B cell (primary cell): Measurements from ENCODE around the gene WASF2. TPM values are rescaled to one million over a fixed set of nuclear protein-coding genes. Genes with fewer than 3 reads are reported as not detected.
A peak's percentile ranks its signal among the peaks of the same experiment; 100 is the strongest.

ENCODE experiments used
- ATAC-seq: fragments of 200-7000 bp; cut with Tn5 transposase; one replicate; pipeline ENCODE4 v1.10.0; 2021; ENCODE audit warnings: low read depth, mild to moderate bottlenecking, moderate number of reproducible peaks, moderate library complexity
- CTCF ChIA-PET: fragments of 350-600 bp; sonication (Branson Sonifier 250); formaldehyde crosslinking; loops from one replicate; lab custom pipeline; 2021; ENCODE audit warnings: antibody characterized with exemption, inconsistent platforms; lab: Charles Lee
- POLR2A ChIA-PET: fragments of 350-600 bp; sonication (Branson Sonifier 250); formaldehyde crosslinking; loops from one replicate; lab custom pipeline; 2021; ENCODE audit warnings: antibody characterized with exemption; lab: Charles Lee
- DNase-seq: peaks from one replicate; pipeline ENCODE4 v3.0.0; 2013
- H2AFZ ChIP-seq: 2 replicates; pipeline ENCODE4 v1.6.1; 2012; ENCODE audit warnings: mild to moderate bottlenecking, low read depth, low read length; ENCODE audit not compliant: insufficient read depth, poor library complexity, severe bottlenecking
- H3K27ac ChIP-seq, 2 donors: 1 replicate in 1 of 2; 2 replicates in 1 of 2; pipeline ENCODE4 v1.5.1; 2012 to 2013; ENCODE audit warnings: low read length in 2 of 2, mild to moderate bottlenecking in 2 of 2, moderate library complexity in 1 of 2
- H3K27me3 ChIP-seq, 4 experiments: fragments of 200-600 bp in 1 of 4; sonication (generic) in 1 of 4; replicated peaks in 1 of 4; 1 replicate in 2 of 4; 2 replicates in 2 of 4; pipeline versions ENCODE4 v1.6.1 to v1.7.0; 2013 to 2016; ENCODE audit warnings: low read length in 3 of 4, mild to moderate bottlenecking in 2 of 4, mixed read lengths in 1 of 4, moderate library complexity in 1 of 4; ENCODE audit not compliant: insufficient read depth in 4 of 4, control insufficient read depth in 3 of 4; ENCODE audit errors: control extremely low read depth in 1 of 4
- H3K36me3 ChIP-seq, 2 experiments: replicated peaks in 1 of 2; 1 replicate in 1 of 2; 2 replicates in 1 of 2; pipeline versions ENCODE4 v1.6.1 to v1.7.1; 2013; ENCODE audit warnings: low read length in 1 of 2; ENCODE audit not compliant: insufficient read depth in 2 of 2, control insufficient read depth in 1 of 2; ENCODE audit errors: control extremely low read depth in 1 of 2, extremely low read depth in 1 of 2
- H3K4me1 ChIP-seq, 2 donors: fragments of 200-600 bp in 1 of 2; sonication (generic) in 1 of 2; 1 replicate in 1 of 2; 2 replicates in 1 of 2; pipeline versions ENCODE4 v1.5.1 to v1.6.1; 2013 to 2017; ENCODE audit warnings: low read length in 2 of 2; ENCODE audit not compliant: control insufficient read depth in 2 of 2, insufficient read depth in 2 of 2
- H3K4me2 ChIP-seq: replicated peaks from 2 replicates; pipeline ENCODE3; 2012; ENCODE audit warnings: mild to moderate bottlenecking, low read depth, low read length; ENCODE audit not compliant: poor library complexity, severe bottlenecking
- H3K4me3 ChIP-seq, 5 experiments: fragments of 200-600 bp in 1 of 5; sonication (generic) in 1 of 5; 1 replicate in 3 of 5; 2 replicates in 2 of 5; pipeline versions ENCODE4 v1.5.1 to v1.7.0; 2011 to 2016; ENCODE audit warnings: low read length in 4 of 5, mild to moderate bottlenecking in 4 of 5, low read depth in 2 of 5, control low read depth in 1 of 5, moderate library complexity in 1 of 5; ENCODE audit not compliant: insufficient read depth in 1 of 5; ENCODE audit errors: control extremely low read depth in 1 of 5, extremely low read depth in 1 of 5
- H3K79me2 ChIP-seq: fragments of 200-600 bp; sonication (generic); one replicate; pipeline ENCODE4 v1.6.0; 2016; ENCODE audit warnings: low read length; ENCODE audit not compliant: control insufficient read depth, insufficient read depth
- H3K9ac ChIP-seq: fragments of 200-600 bp; sonication (generic); 2 replicates; pipeline ENCODE4 v1.6.1; 2017; ENCODE audit warnings: mild to moderate bottlenecking, low read length, moderate library complexity
- H3K9me3 ChIP-seq, 3 donors: one replicate each; pipeline versions ENCODE4 v1.6.1 to v1.7.1; 2013; ENCODE audit warnings: low read length in 2 of 3; ENCODE audit not compliant: control insufficient read depth in 2 of 3, insufficient read depth in 1 of 3; ENCODE audit errors: control extremely low read depth in 1 of 3
- H4K20me1 ChIP-seq: 2 replicates; pipeline ENCODE4 v1.6.0; 2012; ENCODE audit warnings: mild to moderate bottlenecking, low read length; ENCODE audit not compliant: insufficient read depth, control insufficient read depth, poor library complexity, severe bottlenecking
- H3K27ac Mint-ChIP-seq: one replicate; pipeline ENCODE4 v1.8.0; 2021; ENCODE audit warnings: mixed read lengths
- H3K27me3 Mint-ChIP-seq: one replicate; pipeline ENCODE4 v1.8.0; 2021; ENCODE audit warnings: mixed read lengths
- H3K4me1 Mint-ChIP-seq: one replicate; pipeline ENCODE4 v1.8.0; 2021; ENCODE audit warnings: mixed read lengths
- H3K4me3 Mint-ChIP-seq: one replicate; pipeline ENCODE4 v1.8.0; 2021; ENCODE audit warnings: mixed read lengths
- H3K9me3 Mint-ChIP-seq: one replicate; pipeline ENCODE4 v1.8.0; 2022; ENCODE audit warnings: mixed read lengths; ENCODE audit not compliant: insufficient read depth
- CTCF ChIP-seq: fragments of 200-600 bp; IDR thresholded peaks from one replicate; pipeline ENCODE4 v1.8.0; 2022; ENCODE audit warnings: antibody characterized with exemption, mild to moderate bottlenecking
- EZH2 ChIP-seq: IDR thresholded peaks from 2 replicates; pipeline ENCODE4 v1.6.1; 2012; ENCODE audit warnings: borderline replicate concordance, low read depth, mild to moderate bottlenecking, moderate library complexity, low read length; ENCODE audit not compliant: insufficient read depth, poor library complexity, severe bottlenecking
- WGBS: methylation state at CpG from one replicate; pipeline ENCODE4 v1.1.5; 2013; ENCODE audit warnings: missing lambda C conversion rate; ENCODE audit not compliant: insufficient coverage; 5-methylcytosine and 5-hydroxymethylcytosine counted together
- intact Hi-C: fragments of 100-400 bp; cut with micrococcal nuclease; formaldehyde crosslinking; loops from one replicate; pipeline ENCODE4 v1.10.0; 2022
- polyA plus RNA-seq: library from polyadenylated mRNA; depleted of rRNA; stranded (reverse); fragments of >200 nt; gene quantifications from 2 replicates; pipeline ENCODE4 v1.2.3, GENCODE V29; 2012
- total RNA-seq, 2 donors: library from RNA; stranded (reverse); fragments of 120-200 nt in 1 of 2; gene quantifications; 1 replicate in 1 of 2; 2 replicates in 1 of 2; pipeline versions ENCODE4 v1.2.3 to v1.2.4, GENCODE V29; 2013 to 2022

The WASF2 gene
- total and polyA plus RNA-seq, 2 donors (not counting 1 experiment from before 2014, with no cell fraction given), result 67.4 to 169 TPM

- no peaks in the 10 kb centered on the region for H3K27me3 ChIP-seq
- Mint-ChIP-seq H3K27ac (peak overlapping the region; percentile 82), H3K4me3 (peak overlapping the region; percentile 93), H3K4me1 (peaks cover 56% of the 10 kb centered on the region), H3K9me3 (no peaks in the 10 kb centered on the region), H3K27me3 (no peaks in the 10 kb centered on the region)
- under 1% methylated on average over 30 of the region's 30 CpGs for WGBS
- H2AFZ ChIP-seq, result peak overlapping the region; percentile 75
- ATAC-seq, result peak; percentile 44
- no peaks in the 10 kb centered on the region for H3K79me2 ChIP-seq
- H3K9ac ChIP-seq, result peak overlapping the region; percentile 68
- no peaks in the 10 kb centered on the region for H4K20me1 ChIP-seq
- peak; percentile 69 for DNase-seq
- ChIA-PET POLR2A (interaction anchor here (0.6 to 4.7 kb wide), 6 partner anchors 9 to 823 kb away, joined by 4 to 14 read pairs (median 7); partner anchors contain the start of gene SYTL1), CTCF (interaction anchor here (0.9 to 8.5 kb wide), 20 partner anchors 9 to 304 kb away, joined by 3 to 74 read pairs (median 4); partner anchors contain the start of genes CD164L2, GPR3 and SYTL1)
- no peaks in the 10 kb centered on the region for H3K9me3 ChIP-seq
- H3K36me3 ChIP-seq, result no peaks in the 10 kb centered on the region
- peaks cover 33 to 49% of the 10 kb centered on the region in 2 donors for H3K4me1 ChIP-seq
- H3K27ac ChIP-seq, result no peak overlapping the region
- intact Hi-C loops, result loop anchor here (5.0 kb wide), 1 partner anchor 44 kb away; the partner anchor contains the start of gene TMEM222
- no peak for TF ChIP-seq CTCF
- no peak for TF ChIP-seq EZH2
- H3K4me3 ChIP-seq, result peak overlapping the region in 4 of 5 experiments; percentile 59 to 74 (median 64)
- peak overlapping the region; percentile 99 for H3K4me2 ChIP-seq
These were observed 123.9 kb downstream of the WASF2 start for GRCh38 chr1:27366113-27366410.

DNA sequence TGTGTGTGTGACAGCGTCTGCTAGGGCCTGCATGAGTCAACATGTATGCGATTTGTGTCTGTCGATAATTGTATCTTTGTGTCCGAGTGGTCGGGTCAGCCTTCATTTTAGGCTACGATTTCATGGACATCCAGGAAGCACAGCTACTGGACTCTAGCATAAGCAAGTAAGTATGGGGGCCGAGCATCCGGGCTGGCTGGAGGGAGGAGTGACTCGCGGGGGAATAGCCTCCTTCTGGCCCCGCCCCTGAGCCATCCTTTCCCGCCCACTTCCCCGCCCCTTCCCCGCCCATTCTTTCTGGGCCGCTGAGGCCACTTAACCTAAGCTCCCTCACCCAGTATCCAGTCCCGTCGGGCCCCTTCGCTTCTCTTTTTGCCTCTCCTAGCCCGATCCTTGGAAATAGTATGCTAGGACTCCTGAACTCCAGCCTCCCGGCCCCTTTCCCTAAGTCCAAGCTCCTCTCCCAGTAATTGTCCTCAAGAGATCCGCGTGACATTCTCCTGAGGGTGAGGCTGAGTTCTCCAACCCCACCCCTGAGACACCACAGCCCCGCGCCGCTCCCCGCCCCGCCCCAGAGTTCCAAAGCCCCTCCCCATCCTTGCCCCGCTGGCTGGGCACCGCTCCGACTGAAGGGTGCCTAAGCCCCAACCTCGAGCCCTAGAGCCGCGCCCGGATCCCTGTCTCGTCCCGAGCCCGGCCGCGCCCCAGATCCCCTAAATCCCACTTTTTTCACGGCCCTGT is 124.4 kb downstream of the WASF2 start:
- Histone ChIP-seq H3K4me1 (peaks cover 33 to 47% of the 10 kb centered on the region in 2 donors), H3K9ac (peak overlapping the region; percentile 68), H3K9me3 (no peaks in the 10 kb centered on the region), H3K4me3 (peak overlapping the region; percentile 32 to 74 (median 60)), H2AFZ (peak overlapping the region; percentile 75), H3K27me3 (no peaks in the 10 kb centered on the region), H3K27ac (no peak overlapping the region), H3K4me2 (peak overlapping the region; percentile 99), H4K20me1 (no peaks in the 10 kb centered on the region), H3K36me3 (no peaks in the 10 kb centered on the region), H3K79me2 (no peaks in the 10 kb centered on the region)
- ATAC-seq, result peak; percentile 70
- DNase-seq, result peak; percentile 88
- intact Hi-C loops, result loop anchor here (1.0 to 5.0 kb wide), 3 partner anchors 8 to 43 kb away; partner anchors contain the start of gene TMEM222
- WGBS, result 4% methylated on average over 37 of the region's 40 CpGs
- Mint-ChIP-seq H3K4me1 (peaks cover 54% of the 10 kb centered on the region), H3K27ac (peak overlapping the region; percentile 82), H3K9me3 (no peaks in the 10 kb centered on the region), H3K27me3 (no peaks in the 10 kb centered on the region), H3K4me3 (peak overlapping the region; percentile 93)
- POLR2A ChIA-PET, result interaction anchor here (0.6 to 4.7 kb wide), 11 partner anchors 8 to 822 kb away, joined by 3 to 14 read pairs (median 4); partner anchors contain the start of genes CD164L2 and SYTL1
- TF ChIP-seq CTCF (no peak), EZH2 (no peak)
- CTCF ChIA-PET, result interaction anchor here (0.9 to 8.5 kb wide), 18 partner anchors 8 to 304 kb away, joined by 3 to 74 read pairs (median 4); partner anchors contain the start of genes GPR3 and SYTL1
